Vagina (tissue), 2 donors: Measurements from ENCODE around the gene SCTR. TPM values are rescaled to one million over a fixed set of nuclear protein-coding genes. Genes with fewer than 3 reads are reported as not detected.

ENCODE experiments used
- DNase-seq, 2 donors: peaks; one replicate each; pipeline ENCODE4 v3.0.0-alpha.2; 2017; ENCODE audit errors: extremely low spot score in 2 of 2
- H3K27ac ChIP-seq: fragments of 200-600 bp; sonication (generic); one replicate; pipeline ENCODE4 v1.5.1; 2019
- H3K27me3 ChIP-seq: fragments of 200-600 bp; sonication (generic); one replicate; pipeline ENCODE4 v1.5.1; 2019
- H3K36me3 ChIP-seq, 2 donors: fragments of 200-600 bp; sonication (generic); one replicate each; pipeline ENCODE4 v1.5.1; 2017 to 2019
- H3K4me1 ChIP-seq: fragments of 200-600 bp; sonication (generic); one replicate; pipeline ENCODE4 v1.5.1; 2019
- H3K4me3 ChIP-seq, 2 donors: fragments of 200-600 bp; sonication (generic); 1 replicate in 1 of 2; 2 replicates in 1 of 2; pipeline ENCODE4 v1.5.1; 2016 to 2019
- H3K9me3 ChIP-seq: fragments of 200-600 bp; sonication (generic); one replicate; pipeline ENCODE4 v1.5.1; 2019
- CTCF ChIP-seq, 3 experiments: fragments of 450-650 bp in 2 of 3; fragments of 200-600 bp in 1 of 3; sonication (generic) in 1 of 3; IDR thresholded peaks; one replicate each; pipeline ENCODE4 v1.5.1; 2017 to 2019; ENCODE audit warnings: antibody characterized with exemption in 3 of 3, mild to moderate bottlenecking in 2 of 3, moderate library complexity in 2 of 3
- POLR2A ChIP-seq, 2 donors: fragments of 450-650 bp; IDR thresholded peaks; one replicate each; pipeline ENCODE4 v1.6.1; 2017; ENCODE audit warnings: antibody characterized with exemption in 2 of 2, mild to moderate bottlenecking in 2 of 2, moderate library complexity in 2 of 2
- POLR2AphosphoS5 ChIP-seq, 2 donors: sonication (generic); formaldehyde crosslinking; IDR thresholded peaks; one replicate each; pipeline ENCODE4 v1.9.0; 2017; ENCODE audit warnings: antibody characterized with exemption in 2 of 2, mild to moderate bottlenecking in 2 of 2, low read depth in 1 of 2; ENCODE audit not compliant: insufficient read depth in 1 of 2
- intact Hi-C: fragments of 100-400 bp; cut with DNase I; formaldehyde crosslinking; loops from one replicate; pipeline ENCODE4 v1.15.1; 2023
- total RNA-seq: library from RNA; depleted of rRNA; stranded (reverse); fragments of >200 nt; gene quantifications from one replicate; pipeline ENCODE4 v1.2.3, GENCODE V29; 2016

SCTR gene
- total RNA-seq, 1 donor from 2014 or later, result not detected

- Histone ChIP-seq H3K9me3 (no peaks in the 10 kb centered on the region), H3K36me3 (no peaks in the 10 kb centered on the region), H3K27me3 (no peaks in the 10 kb centered on the region), H3K4me1 (peaks cover 5% of the 10 kb centered on the region), H3K27ac (no peak overlapping the region), H3K4me3 (no peak overlapping the region)
- TF ChIP-seq CTCF (IDR thresholded peaks at IDR 0.05), result no peak
- TF ChIP-seq POLR2A (IDR thresholded peaks at IDR 0.05), result no peak
- no peak for TF ChIP-seq POLR2AphosphoS5 (IDR thresholded peaks at IDR 0.05; ENCODE audit: insufficient read depth in 1 of 2, low read depth in 1 of 2)
- intact Hi-C loops, result no loop called here
- no peak for DNase-seq
These were observed 85.5 kb downstream of the SCTR start for GRCh38 chr2:119438726-119439284.

GRCh38 chr2:119438128-119438656 is 86.1 kb downstream of the SCTR start:
- Histone ChIP-seq H3K9me3 (no peaks in the 10 kb centered on the region), H3K27me3 (no peaks in the 10 kb centered on the region), H3K27ac (no peak overlapping the region), H3K4me3 (no peak overlapping the region), H3K36me3 (no peaks in the 10 kb centered on the region), H3K4me1 (peaks cover 9% of the 10 kb centered on the region)
- no peak for DNase-seq
- TF ChIP-seq POLR2A (IDR thresholded peaks at IDR 0.05), result no peak
- no peak for TF ChIP-seq CTCF (IDR thresholded peaks at IDR 0.05)
- intact Hi-C loops, result no loop called here

GRCh38 chr2:119436993-119437772 is 87.1 kb downstream of the SCTR start:
- no peaks in the 10 kb centered on the region for H3K36me3 ChIP-seq
- TF ChIP-seq POLR2A (IDR thresholded peaks at IDR 0.05) (no peak), CTCF (IDR thresholded peaks at IDR 0.05) (no peak), POLR2AphosphoS5 (IDR thresholded peaks at IDR 0.05; ENCODE audit: insufficient read depth in 1 of 2, low read depth in 1 of 2) (no peak)
- intact Hi-C loops, result no loop called here
- H3K4me1 ChIP-seq, result peaks cover 19% of the 10 kb centered on the region
- no peaks in the 10 kb centered on the region for H3K27me3 ChIP-seq
- H3K4me3 ChIP-seq, result no peak overlapping the region
- no peak for DNase-seq
- H3K9me3 ChIP-seq, result no peaks in the 10 kb centered on the region
- no peak overlapping the region for H3K27ac ChIP-seq

- intact Hi-C loops, result no loop called here
- H3K27me3 ChIP-seq, result no peaks in the 10 kb centered on the region
- no peak overlapping the region for H3K4me3 ChIP-seq
- no peak overlapping the region for H3K27ac ChIP-seq
- H3K9me3 ChIP-seq, result no peaks in the 10 kb centered on the region
- no peaks in the 10 kb centered on the region for H3K36me3 ChIP-seq
- no peak for TF ChIP-seq CTCF (IDR thresholded peaks at IDR 0.05)
- no peak for TF ChIP-seq POLR2AphosphoS5 (IDR thresholded peaks at IDR 0.05; ENCODE audit: insufficient read depth in 1 of 2, low read depth in 1 of 2)
- TF ChIP-seq POLR2A (IDR thresholded peaks at IDR 0.05), result no peak
- no peak for DNase-seq
- peaks cover 23% of the 10 kb centered on the region for H3K4me1 ChIP-seq
These were observed 88.4 kb downstream of the SCTR start for GRCh38 chr2:119435953-119436297.
